GM18909 (cell line): ENCODE measurements around the gene HOXD1.

Source experiments
- ATAC-seq: cut with Tn5 transposase; IDR thresholded peaks from one replicate; pipeline ENCODE4 v1.9.1; 2021; ENCODE audit warnings: mild to moderate bottlenecking; ENCODE audit not compliant: unreplicated experiment, poor library complexity

Gene HOXD1

DNA sequence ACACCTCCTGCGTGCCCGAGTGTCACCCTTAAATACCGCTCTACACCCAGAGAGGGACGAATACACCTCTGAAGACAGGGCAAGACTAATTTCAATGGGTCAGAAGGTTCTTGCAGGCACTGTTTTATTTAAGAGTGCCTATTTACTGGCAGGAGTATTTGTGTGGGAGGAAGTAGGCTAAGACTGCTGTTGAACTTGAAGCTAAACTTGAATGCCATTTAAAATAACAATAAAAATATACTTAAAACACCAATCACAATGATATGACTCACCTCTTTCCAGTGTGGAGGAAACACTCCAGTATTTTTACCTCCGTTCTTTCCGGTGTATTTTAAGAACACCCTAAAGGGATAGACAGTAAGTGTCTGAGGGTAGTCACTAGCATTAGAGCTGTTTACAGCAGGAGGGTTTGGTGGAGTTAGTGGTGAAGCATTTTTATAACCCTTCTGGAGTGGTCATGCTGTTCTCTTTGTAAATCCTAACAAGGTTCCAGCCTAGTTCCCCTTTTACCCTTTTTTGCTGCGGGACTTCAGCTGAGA, 9.6 kb upstream of the HOXD1 start:
- no peak for ATAC-seq

DNA sequence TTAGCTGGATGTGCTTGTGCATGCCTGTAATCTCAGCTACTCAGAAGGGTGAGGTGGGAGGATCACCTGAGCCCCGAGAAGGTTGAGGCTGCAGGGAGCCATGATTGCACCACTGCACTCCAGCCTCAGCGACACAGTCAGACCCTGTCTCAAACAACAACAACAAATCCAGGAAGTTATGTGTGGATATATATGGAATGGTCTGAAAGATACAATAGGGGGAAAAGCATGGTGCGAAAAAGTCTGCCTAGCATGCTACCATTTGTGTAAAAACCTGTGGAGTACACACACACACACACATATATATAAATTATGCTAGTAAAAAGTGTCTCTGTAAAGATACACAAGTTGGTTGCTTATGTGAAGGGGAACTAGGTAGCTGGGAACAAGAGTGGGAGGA, 6.9 kb upstream of the HOXD1 start:
- no peak for ATAC-seq

DNA sequence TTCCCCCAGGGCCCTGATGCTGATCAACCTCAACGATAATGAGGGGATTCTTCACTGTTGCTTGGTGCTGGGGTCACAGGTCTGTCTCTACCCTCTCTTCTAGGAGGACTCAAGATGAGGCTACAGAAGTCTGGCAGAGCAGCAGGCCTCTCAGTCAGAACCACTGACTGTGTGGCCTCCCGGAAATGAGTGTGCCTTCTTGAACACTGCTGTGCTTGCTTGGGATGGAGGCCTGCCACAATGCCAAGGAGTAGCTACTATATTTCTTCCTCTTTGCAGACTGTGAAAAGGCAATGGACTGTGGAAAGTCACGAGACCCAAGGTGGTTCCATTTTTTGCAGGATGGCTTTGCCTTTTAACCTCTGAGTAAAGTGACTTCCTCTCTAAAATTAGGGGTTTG, 5.8 kb upstream of the HOXD1 start:
- ATAC-seq: no peak

DNA sequence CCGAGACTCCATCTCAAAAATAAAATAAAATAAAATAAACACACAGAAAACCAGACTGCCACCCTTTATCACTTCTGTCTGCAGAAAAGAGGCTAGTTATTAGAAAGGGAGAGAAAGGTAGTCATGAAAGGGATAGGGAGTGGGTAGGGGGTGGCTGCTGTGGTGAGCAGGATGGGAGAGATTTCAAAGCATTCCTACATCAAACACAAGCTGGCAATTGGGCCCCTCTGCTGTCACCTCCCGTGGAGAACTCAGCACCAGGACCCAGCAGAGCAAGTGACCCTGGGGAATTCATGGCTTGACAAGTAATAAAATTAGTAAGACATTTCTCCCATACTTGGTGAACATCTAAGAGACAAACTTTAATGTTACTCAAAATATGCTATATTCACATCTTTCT, 3.7 kb upstream of the HOXD1 start:
- no peak for ATAC-seq

DNA sequence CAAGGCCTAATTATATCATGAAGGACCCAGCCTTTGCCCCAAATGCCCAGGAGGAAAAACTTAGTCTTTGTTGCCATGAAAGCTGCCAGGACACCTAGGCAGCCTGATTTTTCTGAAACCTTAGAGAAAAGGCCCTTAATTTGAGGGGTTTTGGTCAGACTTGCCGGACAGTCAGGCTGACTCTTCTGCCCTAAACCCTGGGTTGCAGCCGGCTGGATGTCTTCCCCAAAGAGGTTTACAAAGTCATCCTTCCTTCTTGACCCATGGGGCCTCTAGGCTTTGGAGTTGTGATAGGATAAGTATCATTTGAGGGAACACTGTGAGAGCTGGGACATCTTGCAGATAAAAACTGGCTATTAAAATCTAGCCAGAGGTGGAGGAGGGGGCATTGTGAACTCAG, 2.4 kb upstream of the HOXD1 start:
- no peak for ATAC-seq

DNA sequence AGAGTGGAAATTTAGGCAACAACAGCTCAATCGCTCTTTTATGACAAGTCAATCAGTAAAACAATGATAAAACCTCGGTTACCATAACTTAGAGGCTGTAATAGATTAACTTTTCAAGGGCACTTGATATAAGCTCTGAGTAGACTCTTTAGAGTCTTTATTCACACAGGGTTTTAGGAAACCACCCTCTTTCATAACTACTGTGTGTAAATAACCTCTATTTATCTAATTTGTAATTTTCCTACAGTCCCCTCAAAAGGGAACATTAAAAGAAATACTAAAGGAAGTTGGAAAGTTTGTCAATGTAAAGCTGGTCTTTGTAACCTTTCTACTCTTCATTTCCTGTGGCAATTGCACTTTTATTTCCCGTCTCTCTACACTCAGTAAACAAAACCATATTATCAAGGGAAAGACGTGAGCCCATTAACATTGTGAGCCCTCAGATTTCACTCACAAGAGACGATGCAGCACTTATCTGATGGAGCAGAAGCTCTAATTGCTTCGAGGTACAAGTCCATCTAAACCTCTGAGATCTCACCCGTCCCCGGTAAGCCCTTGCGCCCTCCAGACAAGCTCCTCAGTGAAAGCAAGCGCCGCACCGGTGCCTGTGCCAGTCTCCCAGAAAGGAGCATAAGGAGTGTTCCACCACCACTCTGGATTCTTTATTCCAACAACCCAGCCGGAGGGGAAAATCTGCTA, 1.1 kb upstream of the HOXD1 start:
- ATAC-seq: no peak

DNA sequence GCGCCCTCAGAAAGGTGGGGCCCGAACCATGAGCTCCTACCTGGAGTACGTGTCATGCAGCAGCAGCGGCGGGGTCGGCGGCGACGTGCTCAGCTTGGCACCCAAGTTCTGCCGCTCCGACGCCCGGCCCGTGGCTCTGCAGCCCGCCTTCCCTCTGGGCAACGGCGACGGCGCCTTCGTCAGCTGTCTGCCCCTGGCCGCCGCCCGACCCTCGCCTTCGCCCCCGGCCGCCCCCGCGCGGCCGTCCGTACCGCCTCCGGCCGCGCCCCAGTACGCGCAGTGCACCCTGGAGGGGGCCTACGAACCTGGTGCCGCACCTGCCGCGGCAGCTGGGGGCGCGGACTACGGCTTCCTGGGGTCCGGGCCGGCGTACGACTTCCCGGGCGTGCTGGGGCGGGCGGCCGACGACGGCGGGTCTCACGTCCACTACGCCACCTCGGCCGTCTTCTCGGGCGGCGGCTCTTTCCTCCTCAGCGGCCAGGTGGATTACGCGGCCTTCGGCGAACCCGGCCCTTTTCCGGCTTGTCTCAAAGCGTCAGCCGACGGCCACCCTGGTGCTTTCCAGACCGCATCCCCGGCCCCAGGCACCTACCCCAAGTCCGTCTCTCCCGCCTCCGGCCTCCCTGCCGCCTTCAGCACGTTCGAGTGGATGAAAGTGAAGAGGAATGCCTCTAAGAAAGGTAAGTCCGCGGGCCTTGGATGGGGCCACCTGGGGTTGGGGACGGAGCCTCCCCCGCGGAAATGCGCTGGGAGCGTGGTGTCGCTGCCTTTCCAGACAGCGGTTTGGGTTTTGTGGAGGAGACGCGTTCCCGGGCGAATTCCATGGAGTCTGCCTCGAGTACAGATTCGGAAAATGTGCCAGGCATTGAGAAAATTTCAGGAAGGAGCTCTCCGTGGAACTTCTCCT, 559 bp downstream of the HOXD1 start:
- ATAC-seq: no peak

DNA sequence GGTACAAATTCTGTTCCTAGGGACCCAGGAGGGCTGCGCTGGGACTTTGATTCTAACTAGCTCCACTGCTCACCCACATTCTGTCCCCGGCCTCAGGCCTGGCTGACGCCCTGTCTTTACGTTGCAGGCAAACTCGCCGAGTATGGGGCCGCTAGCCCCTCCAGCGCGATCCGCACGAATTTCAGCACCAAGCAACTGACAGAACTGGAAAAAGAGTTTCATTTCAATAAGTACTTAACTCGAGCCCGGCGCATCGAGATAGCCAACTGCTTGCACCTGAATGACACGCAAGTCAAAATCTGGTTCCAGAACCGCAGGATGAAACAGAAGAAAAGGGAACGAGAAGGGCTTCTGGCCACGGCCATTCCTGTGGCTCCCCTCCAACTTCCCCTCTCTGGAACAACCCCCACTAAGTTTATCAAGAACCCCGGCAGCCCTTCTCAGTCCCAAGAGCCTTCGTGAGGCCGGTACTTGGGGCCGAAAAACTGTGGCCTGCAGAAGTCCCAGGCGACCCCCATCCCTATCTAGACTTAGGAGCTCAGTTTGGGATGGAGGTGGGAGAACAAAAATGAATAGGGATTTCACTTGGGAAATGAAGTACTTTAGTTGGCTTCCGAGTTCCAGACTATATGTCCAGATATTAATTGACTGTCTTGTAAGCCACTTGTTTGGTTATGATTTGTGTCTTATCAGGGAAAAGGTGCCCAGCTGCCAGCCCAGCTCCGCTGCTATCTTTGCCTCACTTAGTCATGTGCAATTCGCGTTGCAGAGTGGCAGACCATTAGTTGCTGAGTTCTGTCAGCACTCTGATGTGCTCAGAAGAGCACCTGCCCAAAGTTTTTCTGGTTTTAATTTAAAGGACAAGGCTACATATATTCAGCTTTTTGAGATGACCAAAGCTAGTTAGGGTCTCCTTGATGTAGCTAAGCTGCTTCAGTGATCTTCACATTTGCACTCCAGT, 1.5 kb downstream of the HOXD1 start:
- no peak for ATAC-seq

DNA sequence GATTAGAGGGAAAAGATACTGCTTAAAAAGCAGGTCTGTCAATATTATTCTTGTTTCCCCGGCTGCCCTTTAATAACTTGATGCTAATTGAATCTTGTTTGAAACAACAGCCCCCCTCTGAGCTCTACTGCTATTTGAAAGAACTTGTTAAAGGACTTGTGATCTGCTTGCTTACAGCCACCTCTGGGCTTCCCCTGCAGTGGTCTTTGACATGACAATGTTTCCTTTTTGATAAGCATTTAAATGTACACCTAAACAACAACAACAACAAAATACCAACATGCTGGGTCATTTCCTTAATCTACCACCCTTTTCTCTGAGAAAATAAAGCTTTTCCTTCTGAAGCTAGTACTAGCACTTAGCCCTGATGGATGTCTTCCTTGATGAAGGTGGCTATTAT, 3.9 kb downstream of the HOXD1 start:
- ATAC-seq: no peak

DNA sequence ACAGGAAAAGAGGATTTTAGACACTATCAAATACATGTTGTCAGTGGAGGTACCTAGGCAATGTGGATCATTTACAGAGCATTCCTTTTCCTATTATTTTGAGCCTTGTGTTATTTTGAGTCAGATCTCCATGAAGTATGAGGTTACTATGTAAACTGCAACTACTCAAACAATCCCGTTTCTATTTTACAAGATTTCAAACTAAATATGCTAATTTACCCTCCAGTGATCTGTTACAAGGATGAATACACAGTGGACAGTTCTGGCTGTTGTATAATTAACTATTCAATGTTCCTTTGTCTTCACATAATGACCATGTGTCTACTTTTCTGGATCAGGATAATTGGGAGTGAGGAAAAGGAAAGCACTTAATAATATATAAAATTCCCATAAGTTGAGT, 4.6 kb downstream of the HOXD1 start:
- ATAC-seq: no peak

DNA sequence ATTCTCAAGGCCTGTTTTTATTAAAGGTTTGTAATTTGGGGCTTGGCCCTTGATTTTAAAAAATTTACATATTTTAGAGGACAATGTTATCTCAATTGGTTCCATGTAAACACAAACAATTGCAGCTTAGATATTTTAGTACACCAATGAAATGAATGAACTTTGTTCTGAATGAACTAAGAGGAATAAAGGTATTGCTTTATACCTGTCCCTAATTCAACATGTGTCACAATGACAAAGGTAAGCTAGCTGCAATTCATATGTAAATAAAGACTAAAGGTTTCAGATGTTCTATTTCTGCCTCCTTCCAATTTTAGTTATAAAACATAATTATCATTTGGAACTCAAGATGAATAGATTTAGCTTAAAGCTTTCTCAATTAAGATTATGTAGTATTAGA, 11.4 kb downstream of the HOXD1 start:
- no peak for ATAC-seq

DNA sequence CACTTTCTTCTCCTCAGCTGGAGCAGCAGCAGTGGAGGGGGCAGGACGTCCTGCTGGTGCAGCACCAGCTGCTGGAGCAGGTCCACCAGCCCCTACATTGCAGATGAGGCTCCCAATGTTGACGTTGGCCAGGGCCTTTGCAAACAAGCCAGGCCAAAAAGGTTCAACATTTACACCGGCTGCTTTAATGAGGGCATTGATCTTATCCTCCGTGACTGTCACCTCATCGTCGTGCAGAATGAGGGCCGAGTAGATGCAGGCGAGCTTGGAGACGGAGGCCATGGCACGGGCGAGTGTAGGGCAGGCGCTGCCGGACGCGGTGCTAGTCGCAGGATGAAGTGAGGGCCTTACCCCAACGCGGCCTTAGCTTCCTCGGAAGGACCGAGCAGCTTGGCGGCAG, 12.5 kb downstream of the HOXD1 start:
- no peak for ATAC-seq

DNA sequence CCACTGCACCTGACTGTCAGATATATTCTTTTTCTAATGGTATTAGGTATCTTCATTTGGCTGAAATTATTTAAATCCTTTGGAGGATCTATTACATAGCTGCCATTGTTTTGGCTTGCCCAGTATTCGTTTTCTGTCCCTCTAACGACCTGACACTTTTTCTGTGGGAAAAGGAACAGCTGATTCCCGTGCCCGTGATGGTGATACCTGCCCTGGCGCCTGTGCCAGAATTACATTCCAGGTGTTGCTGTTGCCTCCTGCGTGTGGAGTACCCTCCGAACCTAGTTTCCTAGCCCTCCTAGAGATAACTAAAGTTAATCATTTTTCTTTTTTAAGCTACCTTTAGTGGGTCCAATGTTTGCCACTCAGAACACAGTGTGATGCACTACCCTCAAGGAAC, 14.0 kb downstream of the HOXD1 start:
- ATAC-seq: no peak

DNA sequence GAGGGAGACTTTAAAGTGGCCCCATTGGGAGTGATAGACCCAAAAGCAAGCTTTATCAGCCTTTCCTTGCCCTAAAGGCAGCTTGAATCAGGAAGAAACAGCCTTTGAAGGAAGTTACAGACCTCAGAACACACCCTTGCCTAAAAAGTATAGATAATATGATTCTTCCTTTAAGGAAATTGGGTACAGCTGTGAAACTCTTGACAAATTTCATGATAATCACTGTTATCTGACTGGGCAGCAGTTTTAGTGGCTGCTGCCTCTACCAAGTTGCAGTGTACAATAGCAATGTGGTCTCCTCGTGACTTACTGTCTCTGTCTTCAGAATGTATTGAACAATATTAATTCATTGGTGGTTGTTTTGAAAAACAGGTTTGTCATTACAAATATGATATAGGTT, 16.7 kb downstream of the HOXD1 start:
- ATAC-seq: no peak

DNA sequence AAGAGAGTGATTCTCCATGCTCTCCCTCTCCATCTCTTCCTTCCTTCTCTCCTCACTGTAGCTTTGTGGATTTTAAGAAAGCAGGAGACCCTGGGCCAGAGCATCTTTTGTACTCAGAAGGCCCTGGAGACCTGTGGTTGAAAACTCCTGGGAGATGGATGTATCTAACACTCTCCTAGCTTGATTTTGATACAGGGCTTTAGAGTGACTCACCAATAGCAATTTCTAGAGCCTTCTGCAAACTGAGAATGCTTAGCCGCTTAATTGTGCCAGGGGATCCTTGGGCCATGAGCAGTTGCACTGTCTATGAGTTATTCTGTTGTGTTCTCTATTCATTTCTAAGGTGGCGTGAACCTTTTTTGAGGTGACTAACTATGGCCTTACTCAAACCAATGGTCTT, 17.7 kb downstream of the HOXD1 start:
- ATAC-seq: no peak

DNA sequence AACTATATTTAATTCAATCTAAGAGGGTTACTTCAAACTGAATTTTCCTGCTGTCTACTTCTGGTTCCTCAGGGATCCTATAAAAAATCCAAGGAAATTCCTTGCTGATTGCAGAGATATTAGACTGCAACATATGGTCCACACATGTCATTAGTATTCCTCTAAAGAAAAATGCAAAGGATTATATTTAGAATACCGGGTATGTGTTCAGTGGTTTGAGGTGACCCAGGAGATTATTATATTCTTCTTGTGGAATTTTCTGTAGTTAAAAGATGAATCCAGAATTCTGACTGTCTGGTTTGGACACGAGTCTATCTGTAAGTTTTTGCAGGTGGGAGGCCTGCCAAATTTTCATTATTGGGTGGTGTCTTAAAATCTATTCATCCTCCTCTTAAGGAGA, 18.2 kb downstream of the HOXD1 start:
- ATAC-seq: no peak

DNA sequence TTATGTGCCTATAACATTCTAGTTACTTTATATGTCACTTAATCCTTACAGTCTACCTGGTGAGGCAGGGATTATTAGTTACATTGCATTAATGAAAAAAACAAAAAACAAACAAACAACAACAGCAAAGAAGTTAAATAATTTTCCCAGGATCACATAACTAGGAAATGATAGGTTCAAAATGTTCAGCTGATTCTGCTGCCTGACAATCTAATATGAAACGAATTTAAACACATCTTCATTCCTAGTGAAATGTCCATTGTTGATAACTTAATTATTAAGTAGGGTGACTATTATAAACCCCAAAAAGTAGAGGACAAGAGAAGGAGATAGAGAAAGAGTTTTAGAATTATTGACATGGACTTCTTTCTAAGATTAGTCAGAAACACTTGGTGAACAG, 22.6 kb downstream of the HOXD1 start:
- no peak for ATAC-seq

DNA sequence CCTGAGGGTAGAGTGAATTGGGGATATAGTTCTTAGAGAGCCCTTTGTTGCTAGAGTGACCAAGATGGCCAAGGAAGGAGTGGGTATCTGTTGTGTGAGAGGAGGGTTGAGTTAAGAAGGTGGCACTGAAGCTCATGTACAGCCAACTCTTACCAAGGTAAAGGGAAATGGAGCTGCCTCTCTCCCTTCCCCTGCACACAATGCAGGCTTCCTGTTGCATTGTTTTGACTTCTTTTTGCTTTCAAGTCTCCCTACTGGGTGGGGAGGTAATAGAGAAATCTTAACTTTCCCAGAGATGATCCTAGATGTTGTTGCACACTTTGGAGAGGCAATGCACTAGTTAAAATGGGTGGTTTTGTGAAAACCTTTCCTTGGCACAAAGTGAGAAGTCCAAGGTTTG, 23.8 kb downstream of the HOXD1 start:
- ATAC-seq: no peak

DNA sequence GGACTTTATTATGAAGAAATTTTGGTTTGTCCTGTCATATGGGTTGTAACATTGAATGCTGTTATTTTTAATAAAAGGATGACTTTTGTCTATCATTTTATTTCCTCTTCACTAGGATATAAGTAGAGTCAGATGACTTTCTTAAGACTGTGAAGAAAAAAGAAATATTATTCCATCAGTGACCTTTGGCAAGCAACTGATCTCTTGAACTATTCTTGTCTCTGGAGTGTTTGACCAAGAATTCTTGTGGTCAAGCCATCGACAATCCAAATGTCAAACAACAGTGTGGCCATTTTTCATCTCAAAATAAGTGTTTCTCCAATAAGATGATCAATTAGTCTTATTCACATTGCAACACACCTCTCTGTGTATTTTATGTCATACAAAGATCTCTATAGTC, 24.9 kb downstream of the HOXD1 start:
- ATAC-seq: no peak

DNA sequence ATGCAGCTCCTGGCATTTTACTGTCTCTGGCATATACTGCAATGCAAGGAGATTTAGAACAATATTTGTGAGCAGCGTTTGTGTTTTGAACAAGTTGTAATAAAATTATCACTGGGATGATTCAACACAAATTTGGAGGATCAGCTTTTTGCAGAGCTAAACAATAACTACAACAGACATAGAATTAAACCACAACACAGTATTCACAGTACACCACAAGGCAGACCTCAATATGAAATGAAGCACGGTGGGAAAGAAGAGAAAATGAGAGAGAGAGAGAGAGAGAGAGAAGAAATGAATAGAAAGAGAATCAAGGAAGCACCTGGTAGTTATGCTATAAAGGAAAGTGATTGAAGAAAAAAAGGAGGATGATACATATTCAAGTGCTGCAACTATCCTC, 39.4 kb downstream of the HOXD1 start:
- ATAC-seq: no peak

DNA sequence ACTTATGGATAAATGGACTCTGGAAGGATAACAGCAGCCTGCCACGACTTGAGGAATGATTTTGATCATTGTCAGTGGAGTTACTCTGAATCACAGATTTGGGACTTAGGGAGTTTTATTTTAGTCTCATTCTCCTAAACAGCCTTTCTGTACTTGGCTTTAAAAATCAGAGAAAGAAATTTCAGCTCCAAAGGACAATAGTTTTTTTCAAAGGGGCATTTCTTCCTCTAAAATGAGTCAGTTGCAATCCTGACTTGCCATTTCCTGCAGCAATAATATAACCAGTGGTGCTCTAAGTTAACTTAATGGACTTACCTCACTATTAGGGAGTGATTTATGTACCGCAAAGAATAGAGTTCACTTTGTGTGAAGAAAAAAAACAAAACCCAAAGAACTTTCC, 45.7 kb downstream of the HOXD1 start:
- no peak for ATAC-seq
